ENCODE measurements around the gene HOXA4.

The HOXA4 gene

GRCh38 chr7:27147199-27148030 is 16.9 kb upstream of the HOXA4 start, which contains the start of gene HOXA6:
TSS of gene HOXA6 (minus strand) at chr7:27147774. CDS start at chr7:27147749, 25 bp downstream.
- in situ Hi-C loops (cut with MboI; ENCODE audit: low pct_unique_long_range_greater_than_20kb, low sequenced_read_pairs, unreplicated experiment): no loop called here
- DNase-seq (ENCODE audit: low spot score): no peak
- TF ChIP-seq CTCF (IDR thresholded peaks at IDR 0.05; ENCODE audit: extremely low read depth, insufficient read depth, missing control alignments): no peak

- in situ Hi-C loops (cut with MboI; ENCODE audit: low pct_unique_long_range_greater_than_20kb, low sequenced_read_pairs, unreplicated experiment): no loop called here
- DNase-seq (ENCODE audit: low spot score): no peak
- no peak for TF ChIP-seq CTCF (IDR thresholded peaks at IDR 0.05; ENCODE audit: extremely low read depth, insufficient read depth, missing control alignments)
Measured at GRCh38 chr7:27146491-27147198, 16.1 kb upstream of the HOXA4 start.

GRCh38 chr7:27145914-27146412 is 15.4 kb upstream of the HOXA4 start:
- DNase-seq (ENCODE audit: low spot score): no peak
- TF ChIP-seq CTCF (IDR thresholded peaks at IDR 0.05; ENCODE audit: extremely low read depth, insufficient read depth, missing control alignments): no peak
- in situ Hi-C loops (cut with MboI; ENCODE audit: low pct_unique_long_range_greater_than_20kb, low sequenced_read_pairs, unreplicated experiment): no loop called here

GRCh38 chr7:27145165-27145913 is 14.8 kb upstream of the HOXA4 start:
- TF ChIP-seq CTCF (IDR thresholded peaks at IDR 0.05; ENCODE audit: extremely low read depth, insufficient read depth, missing control alignments): no peak
- in situ Hi-C loops (cut with MboI; ENCODE audit: low pct_unique_long_range_greater_than_20kb, low sequenced_read_pairs, unreplicated experiment): no loop called here
- no peak for DNase-seq (ENCODE audit: low spot score)

- DNase-seq (ENCODE audit: low spot score): no peak
- in situ Hi-C loops (cut with MboI; ENCODE audit: low pct_unique_long_range_greater_than_20kb, low sequenced_read_pairs, unreplicated experiment): no loop called here
- no peak for TF ChIP-seq CTCF (IDR thresholded peaks at IDR 0.05; ENCODE audit: extremely low read depth, insufficient read depth, missing control alignments)
Measured at GRCh38 chr7:27144781-27145164, 14.2 kb upstream of the HOXA4 start.
